ENCODE results near the gene RNU4-1.
"Not testable (repeated sequence)": the region's sequence is repeated elsewhere in the genome, so short reads cannot be mapped to it uniquely, and the experiment has no call there.

Gene RNU4-1

GRCh38 chr12:120292661-120293531, at the start of gene RNU4-1:
Gene RNU4-1, minus strand, starts transcription at chr12:120293237.
- peak; percentile 97 for DNase-seq

- no peak for DNase-seq
These were observed 49.4 kb upstream of the RNU4-1 start for GRCh38 chr12:120342175-120343038.

- no peak for DNase-seq
These were observed 46.2 kb upstream of the RNU4-1 start for GRCh38 chr12:120339256-120339655.

GRCh38 chr12:120337730-120338129, 44.7 kb upstream of the RNU4-1 start:
- DNase-seq = no peak

- DNase-seq = not testable (repeated sequence)
These were observed 43.4 kb upstream of the RNU4-1 start for GRCh38 chr12:120336392-120336791.

- peak; percentile 51 for DNase-seq
These were observed 42.4 kb upstream of the RNU4-1 start for GRCh38 chr12:120335447-120335846.

GRCh38 chr12:120332523-120332922, 39.5 kb upstream of the RNU4-1 start:
- no peak for DNase-seq

- no peak for DNase-seq
These were observed 39.0 kb upstream of the RNU4-1 start for GRCh38 chr12:120332041-120332440.

GRCh38 chr12:120331390-120331789, 38.4 kb upstream of the RNU4-1 start:
- no peak for DNase-seq

GRCh38 chr12:120328228-120328627, 35.2 kb upstream of the RNU4-1 start:
- no peak for DNase-seq

GRCh38 chr12:120327593-120327992, 34.6 kb upstream of the RNU4-1 start, which contains the start of gene PLA2G1B:
Gene PLA2G1B, minus strand, starts transcription at chr12:120327779. Its CDS starts 26 bp downstream, at chr12:120327753.
- DNase-seq = no peak

GRCh38 chr12:120324841-120325417, 31.9 kb upstream of the RNU4-1 start:
- DNase-seq = no peak

- no peak for DNase-seq
These were observed 30.7 kb upstream of the RNU4-1 start for GRCh38 chr12:120323772-120324171.

GRCh38 chr12:120321382-120322202, 28.6 kb upstream of the RNU4-1 start:
- no peak for DNase-seq

GRCh38 chr12:120317224-120318105, 24.4 kb upstream of the RNU4-1 start:
- peak; percentile 100 for DNase-seq

- DNase-seq = peak; percentile 4
These were observed 23.8 kb upstream of the RNU4-1 start for GRCh38 chr12:120316798-120317223.

GRCh38 chr12:120314220-120314619, 21.2 kb upstream of the RNU4-1 start:
- peak; percentile 18 for DNase-seq

- peak; percentile 97 for DNase-seq
These were observed 9.2 kb upstream of the RNU4-1 start, which contains the start of gene SIRT4 for GRCh38 chr12:120301962-120302815. Gene SIRT4, plus strand, starts transcription at chr12:120302321. Its CDS starts 1,241 bp downstream, at chr12:120303562.

GRCh38 chr12:120292411-120292660, 701 bp downstream of the RNU4-1 start:
- DNase-seq = no peak

GRCh38 chr12:120290609-120291305, 2.3 kb downstream of the RNU4-1 start:
- DNase-seq = no peak

All from hematopoietic multipotent progenitor cell treated with erythropoietin and hydrocortisone succinate and interleukin-3 and kit ligand, for 8 days (in vitro differentiated cells).